Hepatocyte (in vitro differentiated cells): Measurements from ENCODE around the gene DISP2.

Experiments
- EZH2 ChIP-seq: fragments of 200-600 bp; sonication (generic); IDR thresholded peaks from 2 replicates; pipeline ENCODE4 v1.6.1; 2016; ENCODE audit warnings: antibody characterized with exemption, mild to moderate bottlenecking, borderline replicate concordance
- EZH2phosphoT487 ChIP-seq: fragments of 200-600 bp; sonication (generic); IDR thresholded peaks from one replicate; pipeline ENCODE4 v1.6.1; 2018; ENCODE audit warnings: antibody characterized with exemption, mild to moderate bottlenecking, low read depth, moderate library complexity; ENCODE audit not compliant: unreplicated experiment, severe bottlenecking
- TF ChIP-seq, protein P1 (sequence below): fragments of 200-600 bp; sonication (generic); IDR thresholded peaks from 2 replicates; pipeline ENCODE4 v1.5.1; 2016; ENCODE audit warnings: antibody characterized with exemption, mild to moderate bottlenecking; ENCODE audit not compliant: poor library complexity

- TF ChIP-seq, protein P1, sequence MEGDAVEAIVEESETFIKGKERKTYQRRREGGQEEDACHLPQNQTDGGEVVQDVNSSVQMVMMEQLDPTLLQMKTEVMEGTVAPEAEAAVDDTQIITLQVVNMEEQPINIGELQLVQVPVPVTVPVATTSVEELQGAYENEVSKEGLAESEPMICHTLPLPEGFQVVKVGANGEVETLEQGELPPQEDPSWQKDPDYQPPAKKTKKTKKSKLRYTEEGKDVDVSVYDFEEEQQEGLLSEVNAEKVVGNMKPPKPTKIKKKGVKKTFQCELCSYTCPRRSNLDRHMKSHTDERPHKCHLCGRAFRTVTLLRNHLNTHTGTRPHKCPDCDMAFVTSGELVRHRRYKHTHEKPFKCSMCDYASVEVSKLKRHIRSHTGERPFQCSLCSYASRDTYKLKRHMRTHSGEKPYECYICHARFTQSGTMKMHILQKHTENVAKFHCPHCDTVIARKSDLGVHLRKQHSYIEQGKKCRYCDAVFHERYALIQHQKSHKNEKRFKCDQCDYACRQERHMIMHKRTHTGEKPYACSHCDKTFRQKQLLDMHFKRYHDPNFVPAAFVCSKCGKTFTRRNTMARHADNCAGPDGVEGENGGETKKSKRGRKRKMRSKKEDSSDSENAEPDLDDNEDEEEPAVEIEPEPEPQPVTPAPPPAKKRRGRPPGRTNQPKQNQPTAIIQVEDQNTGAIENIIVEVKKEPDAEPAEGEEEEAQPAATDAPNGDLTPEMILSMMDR = no peak
- no peak for TF ChIP-seq EZH2
- TF ChIP-seq EZH2phosphoT487 = no peak
These were observed 18.9 kb upstream of the DISP2 start for GRCh38 chr15:40338921-40339620.
